GM19239 (cell line): ENCODE results near the gene RBP5.

Experiments used
- DNase-seq: peaks from one replicate; pipeline ENCODE4 v3.0.0; 2011; ENCODE audit warnings: low spot score; ENCODE audit not compliant: insufficient read length
- FAIRE-seq: peaks from 2 replicates; lab custom pipeline; 2011; peaks lifted over from hg19 to GRCh38; lab: Jason Lieb, UNC

RBP5 gene

DNA sequence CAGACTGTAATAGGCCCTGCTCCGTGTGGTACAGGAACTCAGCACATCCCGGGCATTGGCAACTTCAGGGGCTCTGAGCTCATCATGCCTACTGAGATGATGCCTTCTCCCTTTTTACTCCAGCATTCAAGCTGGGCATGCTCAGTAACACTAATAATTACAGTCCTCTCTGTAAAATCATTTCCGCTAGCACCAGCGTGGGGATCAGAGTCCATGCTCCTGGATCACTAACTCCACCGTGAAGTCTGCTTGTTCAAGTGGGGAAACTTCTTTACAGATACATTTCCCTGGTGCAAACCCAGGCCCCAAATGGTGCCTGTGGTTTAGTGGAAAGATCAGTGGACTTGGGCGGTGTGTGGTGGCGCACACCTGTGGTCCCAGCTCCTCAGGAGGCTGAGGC, 18.2 kb upstream of the RBP5 start:
- FAIRE-seq (no peak), DNase-seq (no peak)

- DNase-seq (no peak), FAIRE-seq (no peak)
Observed at GRCh38 chr12:7146228-7146627, 17.5 kb upstream of the RBP5 start.

DNA sequence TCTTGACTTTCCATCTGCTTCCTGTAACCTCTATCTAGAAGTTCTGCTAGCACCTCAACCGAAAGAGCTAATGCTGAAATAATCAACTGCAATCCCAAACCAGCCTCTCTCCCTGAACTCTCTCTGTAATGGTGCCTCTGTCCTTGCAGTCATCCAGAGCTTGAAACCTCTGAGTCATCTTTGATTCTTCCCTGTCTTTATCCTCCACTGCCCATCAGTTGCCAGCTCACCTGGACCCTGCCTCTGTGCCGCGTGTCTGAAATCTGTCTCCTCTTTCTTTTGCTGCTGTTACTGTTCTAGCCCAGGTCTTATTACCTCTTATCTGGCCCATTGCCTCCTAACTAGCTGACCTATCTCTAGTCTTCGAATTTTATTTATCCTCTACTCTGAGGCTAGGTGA, 17.0 kb upstream of the RBP5 start:
- no peak for DNase-seq
- FAIRE-seq = no peak

DNA sequence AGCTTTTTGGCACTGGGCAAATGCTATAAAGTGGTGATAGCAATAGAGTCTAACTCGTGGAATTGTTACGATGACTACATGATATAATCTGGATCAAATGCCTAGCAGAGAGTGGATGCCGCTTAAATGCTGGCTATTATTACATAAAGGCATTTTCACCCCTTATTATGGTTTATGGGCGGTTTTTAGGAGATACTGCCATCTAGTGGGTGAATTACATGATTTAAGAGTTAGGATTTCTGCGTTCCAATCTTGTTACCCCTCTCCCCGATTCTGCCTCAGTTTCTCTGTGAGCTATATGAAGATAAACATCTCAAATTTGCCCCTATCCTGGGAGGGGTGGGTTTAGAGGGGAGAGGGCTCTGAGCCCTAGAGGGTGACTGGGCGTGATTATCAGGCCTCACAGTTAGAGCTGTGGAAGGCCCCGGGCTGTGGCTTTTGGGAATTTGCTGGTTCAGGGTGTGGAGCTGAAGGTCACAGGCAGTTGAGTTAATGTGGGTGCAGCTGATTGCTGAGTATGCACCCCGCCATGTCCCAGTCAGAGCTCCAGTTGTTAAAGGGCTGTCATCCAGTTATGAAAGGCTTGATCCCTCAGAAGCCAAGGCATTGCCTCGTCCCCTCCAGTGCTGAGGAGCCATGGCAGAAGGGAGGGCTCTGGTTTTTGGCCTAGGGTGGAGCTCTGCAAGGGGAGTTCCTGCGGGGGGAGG, 15.9 kb upstream of the RBP5 start:
- FAIRE-seq = peak; percentile 39

GRCh38 chr12:7143564-7143963, 14.9 kb upstream of the RBP5 start:
- no peak for FAIRE-seq
- no peak for DNase-seq

More for the DNA sequence above, 15.9 kb upstream of the RBP5 start:
- peak; percentile 33 for DNase-seq

DNA sequence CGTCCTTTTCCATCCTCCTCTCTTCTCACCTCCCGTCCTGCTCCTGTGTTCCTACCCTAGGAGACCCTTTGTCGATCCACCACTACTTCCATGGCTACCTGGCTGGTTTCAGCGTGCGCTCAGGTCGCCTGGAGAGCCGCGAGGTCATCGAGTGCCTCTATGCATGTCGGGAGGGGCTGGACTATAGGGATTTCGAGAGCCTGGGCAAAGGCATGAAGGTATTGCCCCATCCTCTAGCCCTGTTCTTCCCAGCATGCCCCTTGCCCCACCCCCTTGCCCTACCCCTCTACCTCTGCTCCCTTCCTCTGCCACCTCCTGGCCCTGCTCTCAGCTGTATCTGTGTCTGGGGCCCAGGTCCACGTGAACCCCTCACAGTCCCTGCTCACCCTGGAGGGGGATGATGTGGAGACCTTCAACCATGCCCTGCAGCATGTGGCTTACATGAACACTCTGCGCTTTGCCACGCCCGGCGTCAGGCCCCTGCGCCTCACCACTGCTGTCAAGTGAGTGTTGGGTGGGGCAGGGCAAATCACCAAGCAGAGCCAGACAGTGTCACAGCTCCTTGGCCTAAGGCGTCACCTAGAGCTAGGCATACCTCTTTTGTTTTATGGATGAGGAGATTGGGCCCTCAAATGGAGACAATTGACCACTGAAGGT, 14.2 kb upstream of the RBP5 start:
- FAIRE-seq (no peak), DNase-seq (no peak)

DNA sequence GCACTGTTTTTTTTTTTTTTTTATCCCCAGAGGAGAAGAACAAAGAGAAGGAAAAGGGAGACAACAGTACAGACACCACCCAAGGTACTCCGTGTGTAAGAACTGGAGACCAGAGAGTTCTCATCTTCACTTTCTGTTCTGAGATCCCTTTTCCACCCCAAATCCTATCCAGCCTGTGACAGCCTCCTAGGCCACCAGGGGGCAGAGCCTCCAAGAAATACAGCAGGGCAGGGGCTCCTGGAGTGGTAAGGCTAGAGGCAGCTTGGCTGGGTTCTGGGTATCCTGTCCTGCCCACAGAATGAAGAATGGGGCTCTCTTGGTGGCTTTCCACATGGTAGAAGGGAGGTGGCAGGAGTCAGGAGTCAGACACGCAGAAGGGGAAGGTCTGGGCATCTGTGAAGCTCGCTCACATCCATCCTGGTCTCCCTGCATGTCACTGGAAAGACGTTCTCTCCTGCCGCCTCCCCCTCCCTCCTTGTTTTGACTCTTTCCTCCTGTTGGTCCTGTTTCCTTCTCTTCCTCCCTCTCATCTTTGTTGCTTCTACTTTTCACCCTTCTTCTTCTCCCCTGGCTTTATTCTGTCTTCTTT, 13.5 kb upstream of the RBP5 start:
- no peak for DNase-seq
- FAIRE-seq = no peak

DNA sequence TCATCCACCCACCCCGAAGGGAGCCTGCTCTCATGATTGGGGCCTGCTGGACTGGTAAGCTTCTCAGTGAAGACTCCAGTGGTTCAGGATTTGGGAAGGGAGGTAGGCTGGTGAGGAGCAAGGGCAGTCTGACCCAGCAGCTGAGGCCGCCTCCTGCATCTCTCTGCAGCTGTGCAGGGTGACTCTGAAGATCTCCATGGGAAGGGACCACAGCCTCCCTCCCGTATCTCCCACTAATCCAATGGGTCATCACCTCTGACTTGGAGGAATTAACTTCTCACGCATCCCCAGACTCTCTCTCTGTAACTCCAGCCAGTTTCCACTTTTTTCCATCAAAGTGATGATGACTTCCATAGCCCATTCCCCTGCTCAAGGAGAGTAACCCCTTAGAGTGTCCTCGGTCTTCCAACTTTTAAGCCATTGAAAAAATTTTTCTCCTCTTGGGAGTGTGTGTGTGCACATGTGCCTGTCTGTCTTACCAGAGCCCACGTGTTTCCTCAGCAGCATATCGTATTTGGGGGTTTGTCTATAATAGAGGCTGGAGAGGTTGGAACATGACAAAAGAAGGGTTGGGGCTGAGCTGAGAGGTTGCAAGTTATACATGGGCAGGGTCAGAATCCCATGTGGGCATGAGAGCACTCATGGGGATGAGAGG, 12.8 kb upstream of the RBP5 start:
- no peak for DNase-seq
- no peak for FAIRE-seq

GRCh38 chr12:7139200-7139599, 10.5 kb upstream of the RBP5 start:
- FAIRE-seq (no peak), DNase-seq (no peak)

DNA sequence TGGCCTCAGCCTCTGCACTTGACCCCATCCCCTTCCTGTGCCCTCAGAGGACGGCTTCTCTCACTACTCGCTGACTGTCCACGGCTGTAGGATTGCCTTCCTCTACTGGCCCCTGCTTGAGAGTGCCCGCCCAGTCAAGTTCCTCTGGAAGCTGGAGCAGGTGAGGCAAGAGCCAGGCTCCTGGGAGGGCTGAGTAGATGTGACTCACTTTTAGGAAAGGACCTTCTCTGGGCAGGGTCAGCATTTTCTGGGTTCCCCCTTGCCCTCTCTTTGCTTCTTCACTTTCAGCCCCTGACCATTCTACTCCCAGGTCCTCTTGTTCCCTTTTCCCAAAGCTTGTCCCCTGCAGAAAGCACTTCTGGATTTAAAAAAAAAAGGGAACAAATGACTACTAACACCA, 9.2 kb upstream of the RBP5 start:
- FAIRE-seq = no peak
- DNase-seq = no peak

- FAIRE-seq (no peak), DNase-seq (no peak)
Observed at GRCh38 chr12:7136676-7137075, 8.0 kb upstream of the RBP5 start.

DNA sequence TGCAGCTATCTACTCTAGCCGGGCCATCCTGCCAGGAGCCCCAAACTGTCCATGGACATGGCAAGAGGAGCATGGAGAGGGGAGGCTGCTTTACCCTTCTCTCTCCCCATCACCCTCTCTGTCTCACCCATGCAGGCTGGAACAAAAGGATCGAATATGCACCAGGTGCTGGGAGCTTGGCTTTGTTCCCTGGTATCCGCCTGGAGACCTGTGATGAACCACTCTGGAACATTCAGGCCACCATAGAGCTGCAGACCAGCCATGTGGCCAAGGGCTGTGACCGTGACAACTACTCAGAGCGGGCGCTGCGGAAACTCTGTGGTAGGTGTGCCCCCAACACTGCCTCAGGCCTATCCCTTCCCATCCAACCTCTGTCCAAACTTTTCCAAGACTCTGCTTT, 7.4 kb upstream of the RBP5 start:
- FAIRE-seq = no peak
- DNase-seq = no peak

DNA sequence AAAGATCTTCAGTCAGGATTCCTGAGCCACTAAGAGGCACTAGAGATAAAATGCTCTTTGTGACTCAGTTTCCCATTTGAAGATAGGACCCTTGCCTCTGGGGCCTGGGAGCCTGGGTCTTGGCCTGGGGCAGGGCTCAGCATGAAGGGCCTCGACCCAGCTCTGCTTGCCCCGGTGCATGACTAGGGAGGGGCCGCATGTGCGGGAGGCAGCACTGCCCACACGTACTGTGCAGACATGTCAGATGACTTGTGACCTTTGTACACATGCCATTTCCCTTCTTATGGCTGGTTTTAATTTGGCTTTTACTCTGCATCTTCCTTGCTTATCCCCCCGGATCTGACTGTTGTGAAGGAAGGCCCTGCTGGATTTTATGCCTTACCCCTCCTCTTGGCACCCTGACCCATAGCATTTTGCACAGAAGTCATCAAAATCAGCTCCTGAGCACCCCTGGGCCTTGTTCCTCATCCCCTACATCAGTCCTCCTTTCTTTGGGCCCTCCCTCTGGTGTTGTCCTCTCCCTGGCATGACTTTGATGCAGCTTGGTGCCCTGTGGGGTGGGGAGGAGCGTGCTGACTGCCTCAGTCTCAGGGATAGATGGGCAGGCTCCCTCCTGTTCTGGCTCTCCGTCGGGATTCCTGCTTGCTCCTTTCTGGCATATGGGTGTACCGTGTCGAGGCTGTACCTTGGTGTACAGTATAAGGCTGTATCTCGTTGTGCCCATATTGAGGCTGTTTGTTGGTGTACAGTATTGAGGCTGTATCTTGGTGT, 5.9 kb upstream of the RBP5 start:
- DNase-seq = no peak
- FAIRE-seq = no peak

- FAIRE-seq (no peak), DNase-seq (no peak)
Observed at GRCh38 chr12:7131502-7131866, 2.8 kb upstream of the RBP5 start.

GRCh38 chr12:7130701-7131501, 2.2 kb upstream of the RBP5 start:
- FAIRE-seq = peak; percentile 77
- peak; percentile 47 for DNase-seq

DNA sequence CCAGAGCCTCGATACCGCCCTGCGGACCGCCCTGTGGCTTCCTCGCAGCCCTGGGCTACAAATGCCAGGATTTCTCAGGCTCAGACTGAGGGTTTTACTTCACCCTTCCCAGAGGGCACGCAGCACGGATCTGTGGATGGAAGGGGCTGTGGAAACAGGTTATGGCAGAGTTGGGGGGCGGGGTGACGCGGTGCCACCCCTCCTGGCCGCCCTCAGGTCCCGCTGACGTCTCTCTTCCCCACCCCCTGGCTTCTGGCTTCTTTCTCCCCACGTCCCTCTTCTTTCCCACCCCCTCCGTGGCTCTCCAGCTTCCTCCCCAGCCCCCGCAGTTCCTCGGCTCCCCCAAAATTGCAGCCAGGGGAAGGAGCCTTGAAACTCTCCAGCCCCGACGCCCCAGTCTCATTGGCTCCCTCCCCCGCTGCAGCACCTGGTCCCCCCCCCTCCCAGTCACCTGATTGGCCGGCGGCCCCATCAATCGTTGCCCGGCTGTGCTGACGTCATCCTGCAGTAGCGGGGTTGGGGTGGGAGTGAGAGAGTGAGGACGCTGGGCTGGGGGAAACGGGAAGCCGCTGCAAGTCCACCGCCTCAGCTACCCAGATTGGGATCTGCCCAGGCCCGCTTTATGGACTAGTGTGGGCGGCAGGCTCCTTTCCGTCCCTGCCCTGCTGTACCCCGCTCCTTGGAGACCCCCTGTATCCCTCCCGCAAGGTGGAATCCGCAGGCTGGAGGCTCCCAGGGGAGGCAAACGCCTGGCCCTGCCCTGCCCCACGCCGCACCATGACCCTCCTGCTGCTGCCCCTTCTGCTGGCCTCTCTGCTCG, 1.4 kb upstream of the RBP5 start, which contains the start of gene CLSTN3:
Gene CLSTN3, plus strand, starts transcription at position 500 of the 820 bp plus-strand sequence. Its CDS starts 278 bp downstream, at position 778.
- FAIRE-seq = peak; percentile 94
- DNase-seq = peak; percentile 97

DNA sequence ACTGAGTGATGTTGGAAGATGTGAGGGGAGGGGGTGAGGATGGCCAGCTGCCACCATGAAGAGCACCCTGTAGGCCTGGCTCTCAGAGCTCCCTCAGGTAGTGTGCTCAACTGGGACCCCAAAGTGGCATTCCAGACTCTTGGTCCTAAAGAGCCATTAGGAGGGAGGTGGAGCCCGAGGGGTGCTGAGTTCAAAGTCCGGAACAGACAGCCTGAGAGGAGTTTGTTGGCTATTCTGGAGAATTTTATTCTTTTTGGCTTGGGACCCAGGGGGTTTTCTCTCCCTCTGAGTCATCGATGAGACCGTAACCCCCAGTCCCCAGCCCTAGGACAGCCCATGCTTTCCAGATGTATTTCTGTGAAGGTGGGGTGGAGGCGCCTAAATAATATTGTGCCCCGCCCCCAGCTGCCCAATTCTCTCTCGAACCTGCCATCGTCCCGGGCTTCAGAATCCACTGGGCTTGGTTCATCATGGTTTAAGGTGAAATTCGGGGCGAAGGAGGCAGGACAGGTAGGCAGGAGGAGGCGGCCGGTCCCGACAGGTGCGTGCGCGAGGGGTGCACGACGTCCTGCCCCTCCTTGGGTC, 690 bp upstream of the RBP5 start:
- no peak for DNase-seq
- FAIRE-seq = peak; percentile 28

- no peak for DNase-seq
- no peak for FAIRE-seq
Observed at GRCh38 chr12:7127916-7128626, 618 bp downstream of the RBP5 start.
